DMS 273 (cell line): ENCODE results near the gene TICAM2.
A peak's percentile ranks its signal among the peaks of the same experiment; 100 is the strongest.

Experiments
- DNase-seq: peaks from one replicate; lab custom pipeline; 2025; ENCODE audit not compliant: unreplicated experiment; lab: John Stamatoyannopoulos, UW

The TICAM2 gene

DNA sequence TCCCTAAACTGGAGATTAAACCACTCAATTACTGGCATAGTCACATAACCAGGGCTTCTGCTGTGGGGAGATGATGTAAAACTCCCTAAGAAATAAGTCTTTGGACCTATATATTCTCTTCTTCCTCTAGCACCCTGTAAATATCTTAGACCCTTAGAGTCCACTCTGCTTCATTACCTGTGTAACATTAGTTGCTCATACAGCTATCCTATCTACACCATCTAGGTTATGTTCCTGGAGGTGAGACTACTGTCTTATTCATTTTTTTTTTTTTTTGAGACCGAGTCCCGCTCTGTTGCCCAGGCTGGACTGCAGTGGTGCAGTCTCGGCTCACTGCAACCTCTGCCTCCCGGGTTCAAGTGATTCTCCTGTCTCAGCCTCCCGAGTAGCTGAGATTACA is 9.6 kb upstream of the TICAM2 start:
- DNase-seq, result no peak

DNA sequence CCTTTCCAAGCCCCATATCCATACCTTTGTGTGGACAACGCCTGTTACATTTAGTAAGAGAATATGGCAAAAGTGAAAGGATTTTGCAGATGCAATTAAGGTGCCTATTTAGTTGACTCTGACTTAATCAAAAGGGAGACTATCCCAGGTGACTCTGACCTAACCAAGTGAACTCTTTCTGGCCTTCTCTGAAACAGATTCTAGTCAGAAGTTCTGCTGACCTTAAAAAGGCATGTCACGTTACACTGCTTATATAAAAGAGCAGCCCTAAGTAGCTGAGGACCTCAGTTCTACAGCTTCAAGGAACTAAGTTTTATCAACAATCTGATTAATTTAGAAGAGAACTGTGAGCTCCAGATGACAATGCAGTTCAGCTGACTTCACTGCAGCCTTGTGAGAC is 5.7 kb upstream of the TICAM2 start:
- no peak for DNase-seq

DNA sequence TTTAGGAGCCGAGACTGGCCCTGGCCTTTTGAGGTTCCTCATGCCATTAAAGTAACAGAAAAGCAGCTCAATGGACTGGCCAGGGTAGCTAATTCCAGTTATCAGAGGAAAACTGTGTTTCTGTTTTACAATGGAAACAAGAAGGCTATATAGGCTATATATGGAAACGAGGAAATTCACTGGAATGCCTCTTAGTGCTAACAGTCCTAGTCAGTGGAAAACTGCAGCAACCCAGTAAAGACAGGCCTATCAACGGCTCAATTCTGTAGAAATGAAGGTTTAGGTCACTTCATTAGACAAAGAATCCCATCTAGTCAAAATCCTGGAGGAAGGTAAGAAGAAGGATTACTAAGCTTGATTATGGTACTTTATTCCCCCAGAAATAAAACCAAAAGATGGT is 3.2 kb upstream of the TICAM2 start:
- no peak for DNase-seq

DNA sequence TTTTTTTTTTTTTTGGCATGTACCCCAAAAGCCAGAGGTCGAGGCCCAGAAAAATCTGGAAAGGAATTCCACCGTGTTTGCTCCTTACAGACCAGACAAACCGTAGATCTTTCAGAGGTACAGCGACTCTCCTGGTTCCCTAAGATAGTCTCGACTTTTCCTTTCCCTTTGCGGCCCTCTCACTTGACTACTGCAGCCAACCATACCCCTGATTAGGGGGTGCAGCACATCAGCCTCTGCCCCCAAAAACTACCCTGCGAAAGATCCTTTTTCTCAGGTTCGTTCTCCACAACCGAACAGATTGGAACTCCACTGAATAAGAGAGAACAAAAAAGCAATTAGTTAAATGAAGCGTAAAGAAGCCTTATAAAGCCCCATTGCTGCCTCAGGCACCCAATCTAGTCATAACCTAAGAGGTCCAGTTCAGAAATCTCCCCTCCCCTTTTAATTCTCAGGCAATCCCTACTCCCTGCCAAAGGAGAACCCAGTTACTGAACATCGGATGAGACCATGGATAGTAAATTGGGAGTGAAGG is 379 bp upstream of the TICAM2 start:
- DNase-seq, result peak; percentile 63

DNA sequence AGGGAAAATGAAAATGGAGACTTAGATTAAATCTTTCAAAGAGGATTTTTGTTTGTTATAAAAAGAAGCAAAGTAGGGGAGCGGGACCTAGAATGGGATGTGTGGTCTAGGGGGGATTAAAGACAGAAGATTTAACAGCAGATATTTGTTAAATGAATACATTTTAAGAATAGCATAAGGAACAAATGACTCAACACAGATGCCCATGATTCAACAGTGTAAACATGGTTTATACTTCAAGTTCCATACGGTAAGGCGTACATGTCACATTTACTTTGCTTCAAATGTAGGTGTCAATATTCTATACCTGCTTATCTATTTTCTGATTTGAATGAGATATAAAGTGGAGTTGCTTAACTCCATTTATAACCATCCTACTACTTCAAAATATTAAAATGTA is 1.5 kb downstream of the TICAM2 start:
- DNase-seq, result no peak

DNA sequence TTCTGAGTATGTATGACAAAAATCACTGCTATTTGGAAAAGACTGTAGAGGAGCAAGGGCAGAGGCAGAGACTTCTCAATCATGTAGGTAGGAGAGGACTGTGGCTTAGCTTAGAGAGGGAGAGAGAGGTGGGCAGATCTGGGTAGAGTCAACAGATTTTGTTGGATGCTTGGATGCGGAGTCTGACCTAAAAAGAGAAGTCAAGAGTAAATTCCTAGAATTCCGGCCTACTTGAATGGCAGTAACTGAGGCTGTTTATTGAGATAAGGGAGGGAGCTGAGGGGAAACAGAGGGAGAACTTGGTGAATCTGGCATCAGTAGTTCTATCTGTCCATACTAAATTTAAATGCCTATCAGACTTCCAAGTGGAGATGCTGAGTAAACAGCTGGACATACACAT is 2.4 kb downstream of the TICAM2 start:
- no peak for DNase-seq

DNA sequence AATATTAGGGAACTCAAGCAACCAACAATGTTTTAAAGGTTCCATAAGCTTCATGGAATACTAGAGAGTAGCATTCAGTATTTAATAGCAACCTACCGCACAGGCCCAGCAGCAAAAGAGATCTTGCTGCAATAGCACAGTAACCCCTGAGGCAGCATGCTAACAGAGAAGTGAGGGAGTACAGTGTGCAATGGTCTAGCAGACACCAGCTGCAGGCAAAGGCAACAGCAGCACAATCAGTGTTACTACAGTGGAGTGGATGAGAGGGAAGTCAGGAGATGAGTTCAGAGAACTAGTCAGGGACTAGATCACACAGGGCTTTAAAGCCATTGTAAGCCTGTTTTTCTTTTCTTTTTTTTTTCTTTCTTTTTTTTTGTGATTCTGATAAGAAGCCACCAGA is 2.8 kb downstream of the TICAM2 start:
- DNase-seq, result peak; percentile 20

DNA sequence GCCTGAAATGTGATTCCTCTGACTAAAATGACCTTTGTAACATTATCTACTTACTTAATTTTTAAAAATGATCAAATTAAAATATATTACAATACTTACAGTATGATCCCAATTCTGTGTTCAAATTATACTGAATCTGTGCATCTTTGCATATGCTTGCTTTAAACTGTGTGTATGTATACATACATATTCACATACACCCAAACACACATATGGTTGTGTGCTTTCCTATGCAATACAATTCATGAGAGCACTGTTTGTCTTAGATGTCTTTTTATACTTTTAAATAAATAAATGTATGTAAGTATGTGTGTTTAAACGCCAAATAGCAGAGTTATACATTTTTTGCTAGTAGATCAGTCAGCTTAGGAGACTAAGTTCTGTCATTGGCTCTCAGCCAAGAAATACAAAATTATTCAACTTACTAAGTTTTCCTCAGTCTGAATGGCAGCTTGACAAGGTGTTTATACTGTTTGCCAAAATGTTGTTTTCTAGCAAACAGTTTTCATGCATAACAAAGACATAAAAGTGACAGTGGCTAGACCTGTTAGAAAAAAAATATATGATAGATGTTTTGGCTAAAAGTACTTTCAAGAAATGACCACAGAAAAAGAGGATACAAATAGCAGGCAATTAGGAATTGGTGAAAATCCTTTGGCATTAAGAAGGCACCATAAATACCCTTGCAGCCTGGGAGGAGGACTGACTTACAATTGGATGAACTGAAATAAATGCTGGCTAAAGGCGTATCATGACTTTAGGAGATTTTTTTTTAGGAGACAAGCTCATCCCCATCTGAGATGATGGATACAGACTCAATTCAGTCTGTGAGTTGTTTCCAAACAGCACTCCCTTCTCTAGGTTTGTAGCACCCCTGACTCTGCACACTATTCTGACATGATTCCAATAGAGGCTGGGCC is 7.9 kb downstream of the TICAM2 start:
- peak; percentile 11 for DNase-seq

DNA sequence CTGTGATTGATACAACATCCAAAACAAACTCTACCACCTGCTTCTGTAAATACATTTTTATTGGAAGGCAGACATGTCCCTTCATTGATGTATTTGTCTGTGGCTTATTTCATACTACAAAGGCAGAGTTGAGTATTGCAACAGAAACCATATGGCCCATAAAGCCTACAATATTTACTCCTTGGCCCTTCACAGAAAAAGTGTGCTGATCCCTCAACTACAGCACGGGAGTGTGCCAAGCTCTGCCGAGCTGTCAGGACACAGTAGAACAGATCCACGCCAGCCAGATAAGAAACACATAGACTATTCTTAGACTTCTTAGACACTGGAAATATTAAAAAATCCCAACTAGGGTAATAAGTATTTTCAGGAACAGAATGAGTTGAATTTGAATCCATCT is 13.2 kb downstream of the TICAM2 start:
- peak; percentile 23 for DNase-seq

DNA sequence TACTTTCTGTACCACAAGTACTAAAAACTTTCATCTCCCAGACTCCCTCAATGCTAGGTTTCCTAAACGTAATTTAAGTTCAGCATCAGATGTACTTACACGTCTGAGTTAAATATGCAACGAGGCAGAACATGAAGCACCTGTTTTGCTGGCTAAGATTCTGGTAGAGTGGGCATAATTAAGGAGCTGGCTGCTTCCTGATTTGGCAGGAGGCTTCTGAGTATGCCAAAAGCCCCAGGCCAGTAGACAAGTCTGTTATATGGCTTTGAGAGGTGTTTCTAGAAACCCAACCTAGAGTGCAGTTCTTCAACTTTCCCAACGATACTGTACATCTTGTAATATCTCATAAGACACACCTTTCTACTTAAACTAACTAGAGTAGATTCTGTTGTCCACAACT is 13.6 kb downstream of the TICAM2 start:
- peak; percentile 44 for DNase-seq

DNA sequence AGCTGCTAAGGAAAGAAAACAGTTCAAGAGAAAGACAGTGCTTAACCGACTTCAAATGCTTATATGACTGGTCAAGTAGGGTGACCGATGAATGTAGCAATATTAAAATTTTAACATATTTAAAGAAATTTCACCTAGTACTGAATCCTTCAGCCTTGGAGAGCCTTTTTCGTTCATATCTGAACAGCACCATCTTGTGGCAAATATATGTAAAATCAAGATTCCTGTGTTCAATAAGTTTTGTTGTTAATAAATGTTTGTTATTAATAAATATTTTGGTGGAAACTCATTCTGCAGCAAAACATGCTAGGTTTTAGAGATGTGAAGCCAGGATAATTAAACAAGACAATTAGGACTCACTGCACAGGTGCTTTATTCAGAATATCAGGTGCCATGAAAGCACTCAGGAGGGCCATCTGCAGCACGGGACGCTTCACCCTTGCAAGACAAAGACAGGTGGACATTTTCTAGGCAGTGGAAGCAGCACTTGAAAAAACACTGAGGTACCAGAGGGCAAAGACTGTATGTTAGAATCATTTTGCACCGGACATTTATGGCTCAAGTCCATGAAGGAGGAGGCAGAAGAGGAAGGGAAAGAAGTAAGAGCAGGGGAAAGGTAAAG is 15.6 kb downstream of the TICAM2 start:
- peak; percentile 59 for DNase-seq

DNA sequence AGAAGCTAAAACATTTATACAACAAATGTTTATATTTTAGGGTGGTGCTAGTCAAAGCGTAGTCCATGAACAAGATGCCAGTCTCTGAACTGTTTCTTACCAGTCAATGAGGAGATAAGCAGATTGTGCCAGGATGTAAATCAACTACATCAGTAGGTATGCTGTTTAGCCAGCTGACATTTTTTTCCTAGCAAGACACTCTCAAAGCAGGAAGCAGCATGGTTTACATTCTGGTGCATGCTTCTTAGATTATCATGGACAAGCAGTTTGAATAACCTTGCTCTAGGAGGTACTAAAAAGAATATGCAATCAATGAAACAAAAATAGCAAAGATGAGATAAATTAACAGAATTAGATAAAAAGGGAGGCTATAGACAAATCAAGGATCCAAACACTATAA is 17.0 kb downstream of the TICAM2 start:
- DNase-seq, result no peak

DNA sequence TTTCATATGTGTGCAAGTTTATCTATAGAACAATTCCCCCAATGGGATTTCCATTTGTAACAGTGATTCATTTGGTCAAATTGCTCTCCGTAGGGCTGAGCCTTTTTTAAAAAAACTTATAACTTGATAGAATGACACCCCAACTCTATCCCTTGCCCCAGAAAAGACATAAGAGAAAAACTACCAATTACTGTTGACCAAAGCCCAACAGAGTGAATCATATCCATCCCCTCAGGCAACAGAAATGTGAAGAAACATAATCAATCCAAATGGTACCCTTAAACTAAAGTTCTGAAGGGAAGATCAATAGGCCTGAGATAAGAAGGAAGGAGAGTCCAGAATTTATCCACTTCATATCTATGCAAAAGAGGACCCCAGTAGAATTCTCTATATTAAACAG is 17.8 kb downstream of the TICAM2 start:
- DNase-seq, result no peak

DNA sequence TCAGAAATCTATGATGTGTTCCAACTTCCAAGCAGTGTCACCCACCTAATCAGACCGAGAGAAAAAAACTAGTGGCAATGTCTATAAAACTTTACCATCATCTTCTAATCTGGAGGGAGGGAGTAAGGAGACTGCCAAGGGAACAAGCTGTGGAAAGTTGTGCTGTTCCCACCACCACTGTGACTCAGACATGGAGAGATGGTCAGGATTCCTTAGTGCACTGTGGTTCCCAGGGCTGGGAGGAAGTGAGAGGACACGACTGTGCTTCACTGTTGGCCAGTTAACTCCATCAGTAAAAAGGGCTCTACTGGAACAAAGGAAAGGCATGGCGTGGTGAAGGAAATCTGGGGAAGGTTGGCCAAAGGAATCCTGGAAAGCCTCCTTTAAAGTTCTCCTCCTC is 18.8 kb downstream of the TICAM2 start:
- no peak for DNase-seq

DNA sequence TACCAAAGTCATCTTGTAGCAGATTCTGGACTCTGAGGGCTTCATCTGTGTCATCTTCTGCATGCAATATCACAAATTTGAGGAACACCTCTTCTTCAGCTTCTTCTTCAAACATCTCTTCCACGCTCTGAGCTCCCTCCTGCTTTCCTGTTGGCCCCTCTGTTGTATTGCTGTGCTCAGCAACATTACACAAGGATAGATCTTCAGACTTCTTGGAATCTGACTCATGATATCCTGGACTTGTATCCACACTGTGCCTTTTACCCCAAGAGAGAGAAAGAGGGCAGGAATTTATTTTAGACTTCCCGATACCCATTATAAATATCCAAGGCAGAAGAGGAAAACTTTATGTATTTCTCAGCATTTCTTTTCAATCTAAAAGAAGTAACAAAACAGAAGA is 21.3 kb downstream of the TICAM2 start:
- no peak for DNase-seq

DNA sequence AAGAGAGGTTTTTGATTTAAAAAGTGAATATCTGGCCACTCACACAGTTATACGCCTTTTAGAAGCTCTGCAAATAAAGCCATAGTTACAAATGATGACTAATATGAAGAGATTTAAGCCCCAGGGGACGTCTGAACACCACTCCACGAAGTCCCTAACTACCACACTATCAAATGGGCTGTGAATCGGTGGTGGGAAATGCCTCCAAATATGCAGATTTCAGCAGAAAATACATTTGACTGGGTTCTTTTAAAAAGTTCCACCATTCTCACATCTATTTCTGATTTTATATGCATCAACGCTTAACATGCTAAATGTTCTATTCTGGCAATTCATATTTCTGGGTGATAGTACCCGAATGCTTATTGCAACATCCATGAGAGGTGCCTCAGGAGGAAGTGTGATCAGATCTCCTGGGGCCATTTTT is 22.5 kb downstream of the TICAM2 start:
- no peak for DNase-seq

DNA sequence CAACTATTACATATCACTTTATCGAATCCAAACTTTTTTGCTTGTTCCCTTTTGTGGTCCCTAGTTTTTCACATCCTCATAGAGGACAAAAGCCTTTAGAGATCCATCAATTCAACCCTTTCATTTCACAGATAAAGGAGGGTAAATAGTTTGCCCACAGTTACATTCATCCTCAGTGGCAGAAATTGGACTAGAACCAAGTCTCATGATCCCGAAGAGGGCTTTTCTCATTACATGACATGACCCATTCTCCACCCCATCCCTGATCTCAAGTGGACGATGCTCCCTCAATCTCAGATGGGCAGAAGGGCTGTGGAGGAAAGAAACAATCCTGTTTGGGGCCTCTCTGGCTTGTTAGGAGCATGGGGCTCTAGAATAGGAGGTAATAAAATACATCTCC is 23.1 kb downstream of the TICAM2 start:
- no peak for DNase-seq

DNA sequence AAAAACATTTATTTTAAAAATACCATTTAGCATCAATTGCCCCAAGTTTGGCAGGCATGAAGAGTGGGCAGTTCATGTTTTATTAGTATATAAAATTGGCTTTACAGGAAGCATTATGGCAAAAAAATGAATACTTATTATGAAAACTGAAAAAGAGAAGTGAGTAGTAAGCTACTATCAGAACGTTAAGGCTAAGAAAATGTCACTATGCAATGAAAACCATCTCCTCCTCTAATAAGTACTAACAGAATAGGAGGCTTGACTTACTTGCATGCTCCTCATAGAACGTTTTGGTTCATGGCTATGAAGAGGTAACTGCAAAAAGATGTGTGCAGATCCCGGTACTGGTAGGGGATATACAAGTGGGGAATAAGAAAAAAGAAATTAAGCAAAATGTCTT is 23.6 kb downstream of the TICAM2 start:
- no peak for DNase-seq

DNA sequence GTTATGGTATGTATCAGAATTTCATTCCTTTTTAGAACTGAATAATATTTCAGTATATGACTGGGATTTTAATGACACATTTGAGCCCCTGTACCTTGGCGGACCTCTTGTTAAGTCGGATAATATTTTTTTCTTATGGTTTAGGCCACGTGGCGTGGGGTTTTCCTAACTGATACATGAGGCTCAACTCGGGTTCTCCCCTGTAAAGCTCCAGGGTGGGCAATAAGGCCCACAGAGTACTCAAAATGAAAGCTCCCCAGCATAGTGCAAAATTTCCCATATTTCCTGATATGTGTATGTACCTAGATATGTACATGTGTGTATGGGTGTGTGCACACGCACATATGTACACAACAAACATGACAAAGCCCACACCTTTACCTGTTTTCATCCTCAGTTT is 24.5 kb downstream of the TICAM2 start:
- no peak for DNase-seq

DNA sequence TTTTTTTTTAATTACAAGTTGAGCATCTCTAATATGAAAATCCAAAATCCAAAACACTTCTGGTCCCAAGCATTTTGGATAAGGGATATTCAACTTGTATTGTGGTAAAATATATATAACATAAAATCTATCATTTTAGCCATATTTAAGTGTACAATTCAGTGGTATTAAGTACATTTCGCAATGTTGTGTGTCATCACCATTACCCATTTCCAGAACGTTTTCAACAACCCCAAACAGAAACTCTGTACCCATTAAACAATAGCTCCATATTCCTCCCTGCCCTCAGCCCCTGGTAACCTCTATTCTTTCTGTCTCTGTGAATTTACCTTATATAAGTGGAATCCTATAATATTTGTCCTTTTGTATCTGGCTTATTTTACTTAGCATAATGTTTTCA is 24.9 kb downstream of the TICAM2 start:
- no peak for DNase-seq

DNA sequence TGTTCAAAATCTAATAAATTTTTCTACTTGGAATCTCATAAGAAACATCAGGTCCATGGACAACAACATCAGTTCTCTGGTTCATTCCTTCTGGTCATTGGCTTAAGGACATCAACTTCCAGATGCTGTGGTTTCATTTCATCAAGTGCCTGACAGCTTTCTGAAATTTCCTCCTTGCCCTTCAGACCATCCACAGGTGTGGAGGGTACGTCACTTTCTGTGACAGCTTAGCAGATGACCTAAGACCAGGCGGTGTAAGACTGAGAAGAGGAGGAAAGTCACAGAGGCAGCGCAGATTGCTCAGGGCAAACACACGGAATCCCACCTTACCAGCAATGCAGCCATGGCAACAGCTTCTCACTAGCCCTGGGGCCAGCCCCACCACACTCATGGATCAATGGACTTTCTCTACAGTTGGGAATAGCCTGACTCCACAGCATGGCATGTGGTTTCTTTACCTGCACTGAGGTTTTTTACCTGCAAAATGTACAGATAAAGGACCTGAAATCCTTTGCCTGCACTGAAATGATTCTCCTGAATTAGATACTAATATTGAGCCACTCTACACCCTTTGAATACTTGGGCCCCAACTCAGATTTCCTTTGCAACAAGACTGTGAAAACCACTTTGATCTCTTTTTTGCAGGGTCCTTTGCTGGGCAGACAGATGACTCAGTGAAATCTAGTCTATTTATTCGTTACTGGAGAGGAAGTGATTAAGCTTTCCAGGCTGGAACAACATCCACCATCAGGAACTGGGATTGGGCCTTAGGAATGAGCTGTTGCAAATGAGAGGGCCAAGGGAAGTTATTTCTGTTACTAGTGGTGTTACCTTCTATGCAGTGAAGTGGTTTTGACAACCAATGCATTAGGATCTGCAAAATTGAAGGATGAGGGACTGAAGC is 26.9 kb downstream of the TICAM2 start:
- DNase-seq, result no peak
